ENCODE measurements around the gene NCAPG.
A peak's percentile ranks its signal among the peaks of the same experiment; 100 is the strongest.

The NCAPG gene

GRCh38 chr4:17765514-17766286, 45.1 kb upstream of the NCAPG start:
- CTCF ChIA-PET = no interaction called here
- POLR2A ChIA-PET (ENCODE audit: low non-redundant PET) = no interaction called here
- no peak overlapping the region for H3K27ac ChIP-seq
- TF ChIP-seq CTCF (conservative IDR thresholded peaks at IDR 0.05; ENCODE audit: low read depth) = no peak
- no peak for DNase-seq (ENCODE audit: low spot score)

- TF ChIP-seq CTCF (conservative IDR thresholded peaks at IDR 0.05; ENCODE audit: low read depth) = no peak
- no peak for DNase-seq (ENCODE audit: low spot score)
- ChIA-PET CTCF (no interaction called here), POLR2A (ENCODE audit: low non-redundant PET) (no interaction called here)
- no peak overlapping the region for H3K27ac ChIP-seq
Measured at GRCh38 chr4:17766826-17767458, 43.8 kb upstream of the NCAPG start.

GRCh38 chr4:17769406-17770174, 41.2 kb upstream of the NCAPG start:
- ChIA-PET CTCF (no interaction called here), POLR2A (ENCODE audit: low non-redundant PET) (no interaction called here)
- peak overlapping the region; percentile 79 for H3K27ac ChIP-seq
- DNase-seq (ENCODE audit: low spot score) = no peak
- no peak for TF ChIP-seq CTCF (conservative IDR thresholded peaks at IDR 0.05; ENCODE audit: low read depth)

- POLR2A ChIA-PET (ENCODE audit: low non-redundant PET) = no interaction called here
- DNase-seq (ENCODE audit: low spot score) = no peak
- CTCF ChIA-PET = no interaction called here
Measured at GRCh38 chr4:17770845-17771244, 39.9 kb upstream of the NCAPG start.

GRCh38 chr4:17771284-17771908, 39.4 kb upstream of the NCAPG start:
- CTCF ChIA-PET = no interaction called here
- H3K27ac ChIP-seq = peak overlapping the region; percentile 79
- POLR2A ChIA-PET (ENCODE audit: low non-redundant PET) = no interaction called here
- DNase-seq (ENCODE audit: low spot score) = peak; percentile 14
- no peak for TF ChIP-seq CTCF (conservative IDR thresholded peaks at IDR 0.05; ENCODE audit: low read depth)

More at GRCh38 chr4:17770845-17771244, 39.9 kb upstream of the NCAPG start:
- no peak for TF ChIP-seq CTCF (conservative IDR thresholded peaks at IDR 0.05; ENCODE audit: low read depth)
- H3K27ac ChIP-seq = peak overlapping the region; percentile 79

GRCh38 chr4:17773135-17773698, 37.6 kb upstream of the NCAPG start:
- TF ChIP-seq CTCF (conservative IDR thresholded peaks at IDR 0.05; ENCODE audit: low read depth) = no peak
- ChIA-PET CTCF (no interaction called here), POLR2A (ENCODE audit: low non-redundant PET) (no interaction called here)
- DNase-seq (ENCODE audit: low spot score) = no peak
- no peak overlapping the region for H3K27ac ChIP-seq
